ENCODE measurements around the gene PLSCR5.

- TF ChIP-seq CTCF (IDR thresholded peaks at IDR 0.05; ENCODE audit: insufficient read depth, low read depth, low read length): no peak
- TF ChIP-seq EZH2 (IDR thresholded peaks at IDR 0.05; ENCODE audit: insufficient read depth, low read length): no peak
Measured at GRCh38 chr3:146625186-146625775, 20.1 kb upstream of the PLSCR5 start.
